NCI-H345 (cell line): Measurements from ENCODE around the gene DNAJB6.
A peak's percentile ranks its signal among the peaks of the same experiment; 100 is the strongest.

ENCODE experiments used
- DNase-seq: peaks from one replicate; lab custom pipeline; 2025; lab: John Stamatoyannopoulos, UW

DNAJB6 gene

GRCh38 chr7:157368955-157369354, 32.2 kb downstream of the DNAJB6 start:
- no peak for DNase-seq

GRCh38 chr7:157370742-157371141, 33.9 kb downstream of the DNAJB6 start:
- DNase-seq, result no peak

DNA sequence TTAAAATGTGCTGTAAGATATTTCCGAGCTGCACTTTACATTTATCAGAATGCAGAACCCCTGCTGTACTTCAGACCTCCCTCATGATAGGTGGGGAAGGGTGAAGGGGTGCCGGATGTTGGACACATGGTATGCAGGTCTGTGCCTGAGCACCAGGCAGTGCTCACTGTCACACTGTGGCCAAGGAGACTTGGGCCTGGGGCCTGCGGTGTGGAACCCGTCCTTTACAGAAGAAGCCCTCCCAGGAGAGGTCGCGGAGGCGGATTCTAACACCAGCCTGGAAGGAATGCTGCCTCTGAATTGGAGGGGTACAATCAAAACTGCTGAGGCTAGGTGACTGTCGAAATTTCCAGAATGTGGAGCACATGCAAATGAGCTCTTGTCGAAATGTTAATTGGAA, 34.5 kb downstream of the DNAJB6 start:
- DNase-seq, result no peak

DNA sequence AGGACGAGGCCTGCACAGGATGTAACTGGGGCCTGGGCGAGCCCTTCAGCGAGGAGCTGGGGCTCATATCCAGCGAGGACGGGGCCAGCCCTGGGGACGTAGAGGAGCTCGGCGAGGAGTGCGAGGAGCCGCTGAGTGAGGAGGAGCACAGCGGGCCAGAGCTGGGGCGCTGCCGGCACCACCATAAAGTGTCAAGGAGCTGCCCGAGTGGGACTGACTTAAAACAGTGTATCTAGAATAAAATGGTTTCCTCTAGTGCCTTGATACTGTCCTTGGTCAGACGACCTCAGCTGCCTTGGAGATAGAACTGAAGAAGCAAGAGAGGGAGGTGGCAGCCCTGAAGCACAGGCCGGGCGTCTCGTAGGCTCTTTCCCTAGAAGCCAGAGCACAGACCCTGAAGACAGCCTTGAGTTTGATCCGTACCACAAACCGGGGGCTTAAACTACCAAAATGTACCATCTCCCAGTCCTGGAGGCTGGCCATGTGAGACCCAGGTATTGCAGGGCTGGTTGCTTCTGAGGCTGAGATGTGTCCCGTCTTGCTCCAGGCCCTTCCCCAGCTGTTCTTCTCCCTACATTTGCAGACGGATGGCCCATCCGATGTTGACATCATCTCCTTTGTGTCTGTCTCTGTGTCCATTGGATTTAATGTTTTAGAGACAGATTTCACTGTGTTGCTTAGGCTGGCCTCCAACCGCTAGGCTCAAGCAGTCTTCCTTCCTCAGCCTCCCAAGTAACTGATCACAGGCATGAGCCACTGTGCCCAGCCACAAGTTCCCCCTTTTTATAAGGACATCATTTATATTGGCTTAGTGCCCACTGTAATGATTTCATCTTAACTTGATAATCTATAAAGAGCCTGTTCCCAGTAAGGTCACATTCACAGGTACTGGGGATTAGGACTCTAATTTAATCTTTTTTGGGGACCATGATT, 35.8 kb downstream of the DNAJB6 start:
- no peak for DNase-seq

GRCh38 chr7:157373493-157373892, 36.7 kb downstream of the DNAJB6 start:
- no peak for DNase-seq

DNA sequence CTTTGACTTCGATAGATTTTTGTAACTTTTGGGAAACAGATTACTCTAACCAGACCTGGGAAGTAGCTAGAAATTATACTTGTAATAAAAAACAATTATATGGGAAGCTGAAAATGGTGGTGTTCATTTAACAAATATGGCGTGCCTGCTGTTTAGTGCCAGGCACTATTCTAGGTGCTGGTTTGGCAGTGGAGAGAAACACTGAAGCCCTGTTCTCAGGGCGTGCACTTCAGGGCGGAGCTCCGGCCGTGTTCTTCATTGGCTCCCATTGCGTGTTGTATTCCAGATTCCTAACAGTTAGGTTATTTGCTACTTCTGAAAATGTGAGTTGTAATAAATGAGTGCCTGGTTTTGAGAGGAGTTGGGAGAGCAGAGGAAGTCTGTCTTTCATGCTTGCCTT, 38.6 kb downstream of the DNAJB6 start:
- DNase-seq, result no peak

DNA sequence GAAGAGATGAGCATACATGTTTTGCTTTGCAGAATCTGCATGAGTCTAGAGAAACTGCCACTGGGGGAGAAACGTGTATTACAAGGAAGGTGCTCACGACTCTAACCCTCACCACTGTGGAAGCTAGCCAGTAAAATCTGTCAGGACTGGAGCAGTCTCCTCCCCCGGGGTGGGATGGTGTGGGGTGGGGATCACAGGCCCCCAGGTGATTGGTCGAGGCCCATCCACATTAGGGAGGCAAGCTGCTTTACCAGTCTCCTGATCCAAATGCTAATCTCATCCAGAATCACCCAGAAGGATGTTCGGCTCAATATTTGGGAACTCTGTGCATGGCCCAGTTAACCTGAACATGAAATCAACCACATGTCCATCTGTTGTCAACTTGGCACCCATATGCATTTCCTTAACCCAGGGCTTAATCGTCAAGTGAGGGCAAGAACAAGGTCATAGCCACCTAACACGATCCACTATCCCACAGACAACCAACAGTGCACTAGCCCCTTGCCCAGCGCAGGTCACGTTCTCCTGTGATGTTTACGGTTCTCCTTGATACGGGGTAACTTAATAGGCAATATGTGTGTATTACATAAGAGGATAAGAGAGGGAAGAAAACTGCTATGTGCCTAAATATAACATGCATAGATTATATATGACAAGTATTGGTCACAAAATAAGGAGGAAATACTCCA, 40.8 kb downstream of the DNAJB6 start:
- DNase-seq, result no peak

- no peak for DNase-seq
These were observed 41.6 kb downstream of the DNAJB6 start for GRCh38 chr7:157378390-157378789.

- DNase-seq, result no peak
These were observed 42.7 kb downstream of the DNAJB6 start for GRCh38 chr7:157379493-157379892.

DNA sequence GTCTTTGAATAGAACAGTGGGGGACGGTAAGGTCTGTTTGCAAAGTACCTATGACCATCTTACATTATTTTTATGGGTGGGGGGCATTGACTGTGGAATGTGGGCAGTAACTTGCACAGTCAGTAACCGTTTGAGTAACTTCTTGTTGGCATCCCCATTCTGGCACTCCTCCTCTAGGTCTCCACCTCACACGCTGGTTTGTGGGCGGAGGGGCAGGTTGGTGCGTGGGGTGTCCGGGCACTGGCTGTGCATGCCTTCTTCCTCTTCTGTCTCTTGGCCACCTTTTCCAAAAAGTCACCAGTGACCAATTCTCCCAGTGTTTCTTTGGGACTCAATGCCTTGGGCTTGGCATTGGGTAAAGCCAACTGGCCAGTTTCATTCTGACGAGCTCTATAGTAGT, 43.6 kb downstream of the DNAJB6 start:
- no peak for DNase-seq

DNA sequence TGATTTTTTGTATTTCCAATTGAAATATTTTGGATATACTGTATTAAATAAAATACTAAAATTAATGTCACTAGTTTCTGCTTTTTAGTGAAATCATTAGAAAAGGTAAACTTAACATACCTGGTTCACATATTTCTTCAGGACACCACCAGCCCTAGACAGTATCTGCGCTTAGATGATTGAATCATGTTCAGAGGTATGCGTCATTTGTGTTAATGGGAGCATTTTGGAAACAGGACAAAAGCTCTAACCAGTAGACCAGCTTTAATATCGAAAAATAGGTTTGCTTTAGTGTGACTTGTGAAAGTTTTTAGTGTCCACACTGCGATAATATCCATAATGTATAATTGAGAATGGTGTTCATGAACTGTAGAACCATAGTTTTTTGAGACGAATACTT, 47.1 kb downstream of the DNAJB6 start:
- DNase-seq, result no peak

- no peak for DNase-seq
These were observed 47.5 kb downstream of the DNAJB6 start for GRCh38 chr7:157384301-157384700.

DNA sequence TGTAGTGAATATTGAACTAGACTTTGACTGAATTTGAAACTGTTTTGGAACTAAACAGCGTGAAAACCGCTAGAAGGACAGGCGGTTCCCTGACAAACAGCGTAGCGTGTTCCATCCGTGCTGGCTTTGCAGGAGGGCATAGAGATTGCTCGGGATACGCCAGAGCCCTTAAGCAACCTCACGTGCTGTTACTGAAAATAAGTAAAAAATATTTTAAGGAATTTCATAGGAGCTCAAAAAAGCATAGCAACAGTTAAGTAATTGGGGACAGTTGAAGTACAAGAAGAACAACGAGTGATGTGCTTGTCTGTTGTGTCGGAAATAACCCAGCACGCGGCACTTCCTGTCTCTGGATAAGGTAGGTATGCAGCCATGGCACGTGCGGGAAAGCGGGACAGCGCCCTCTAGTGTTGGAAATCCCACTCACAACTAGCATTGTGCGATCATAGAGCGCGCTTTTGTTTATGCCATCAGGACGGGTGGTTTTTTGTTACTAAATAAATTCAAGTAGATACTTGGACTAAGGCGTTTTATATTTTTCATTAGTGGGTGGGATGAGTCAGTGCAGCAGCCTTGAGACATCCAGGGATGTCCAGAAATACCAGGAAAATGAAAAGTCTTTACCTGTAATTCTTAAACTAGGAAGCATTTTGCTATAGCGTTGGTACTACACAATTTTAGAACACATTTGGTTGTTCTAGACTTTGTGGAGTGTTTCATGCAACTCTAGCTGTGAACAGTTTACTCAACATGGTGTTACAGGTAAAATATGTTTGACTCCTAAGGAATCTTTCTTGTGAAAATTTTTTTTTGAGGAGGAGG, 50.4 kb downstream of the DNAJB6 start:
- DNase-seq, result peak; percentile 74

DNA sequence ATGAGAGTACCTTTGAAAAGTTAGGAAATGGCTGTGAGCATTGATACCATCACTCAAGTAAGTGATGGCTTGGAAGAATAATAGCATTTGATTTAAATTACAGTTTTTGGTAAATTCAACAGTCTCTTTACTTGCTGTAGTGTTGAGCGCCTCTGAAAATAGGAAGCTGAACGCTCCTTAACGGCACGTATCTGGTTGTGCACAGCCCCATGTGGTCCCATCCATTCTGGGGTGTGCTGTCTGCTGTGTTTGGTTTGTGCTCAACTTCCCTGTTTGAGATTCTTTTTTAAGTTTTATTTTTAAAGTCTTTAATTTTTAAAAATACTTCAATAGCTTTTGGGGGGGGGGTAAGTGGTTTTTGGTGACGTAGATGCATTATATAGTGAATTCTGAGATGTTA, 51.5 kb downstream of the DNAJB6 start:
- no peak for DNase-seq

DNA sequence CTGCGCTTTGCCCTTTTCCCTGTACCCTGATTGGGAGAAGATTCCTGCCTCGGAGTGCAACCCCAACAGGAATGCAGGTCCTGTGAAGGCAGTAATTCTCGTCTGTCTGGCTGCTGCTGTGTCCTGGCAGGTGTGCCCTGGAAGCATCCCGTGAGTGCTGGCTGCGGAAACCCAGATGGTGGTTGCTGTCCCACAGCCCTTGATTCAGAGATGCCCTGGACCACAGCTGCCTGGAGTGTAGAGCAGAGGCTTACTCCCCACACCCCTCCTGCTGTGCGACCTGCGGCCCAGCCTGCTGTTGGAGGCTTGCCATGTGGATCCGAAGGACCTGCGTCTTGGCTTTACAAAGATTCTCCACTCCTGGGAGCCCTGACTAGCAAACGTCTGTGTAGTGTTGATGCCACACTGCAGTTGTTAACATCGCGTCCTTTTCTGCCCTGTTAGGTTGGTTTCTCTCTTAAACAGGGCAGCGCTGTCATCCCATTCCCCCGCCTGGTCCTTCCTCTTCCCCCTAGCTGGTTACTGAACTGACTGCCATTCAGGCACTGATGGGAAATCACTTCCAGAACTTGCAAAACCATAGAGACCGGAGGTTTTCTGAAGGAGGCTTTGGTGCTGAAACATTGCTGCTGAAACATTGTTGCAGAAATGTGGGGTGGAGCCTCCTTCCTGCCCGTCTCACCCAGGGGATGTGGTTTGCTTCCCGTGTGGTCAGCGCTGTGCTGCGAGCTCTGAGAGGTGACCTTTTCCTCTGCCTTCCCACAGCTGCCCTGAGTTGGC, 53.3 kb downstream of the DNAJB6 start:
- no peak for DNase-seq

GRCh38 chr7:157391036-157391710, 54.4 kb downstream of the DNAJB6 start:
- no peak for DNase-seq

- no peak for DNase-seq
These were observed 55.6 kb downstream of the DNAJB6 start for GRCh38 chr7:157392256-157393037.

DNA sequence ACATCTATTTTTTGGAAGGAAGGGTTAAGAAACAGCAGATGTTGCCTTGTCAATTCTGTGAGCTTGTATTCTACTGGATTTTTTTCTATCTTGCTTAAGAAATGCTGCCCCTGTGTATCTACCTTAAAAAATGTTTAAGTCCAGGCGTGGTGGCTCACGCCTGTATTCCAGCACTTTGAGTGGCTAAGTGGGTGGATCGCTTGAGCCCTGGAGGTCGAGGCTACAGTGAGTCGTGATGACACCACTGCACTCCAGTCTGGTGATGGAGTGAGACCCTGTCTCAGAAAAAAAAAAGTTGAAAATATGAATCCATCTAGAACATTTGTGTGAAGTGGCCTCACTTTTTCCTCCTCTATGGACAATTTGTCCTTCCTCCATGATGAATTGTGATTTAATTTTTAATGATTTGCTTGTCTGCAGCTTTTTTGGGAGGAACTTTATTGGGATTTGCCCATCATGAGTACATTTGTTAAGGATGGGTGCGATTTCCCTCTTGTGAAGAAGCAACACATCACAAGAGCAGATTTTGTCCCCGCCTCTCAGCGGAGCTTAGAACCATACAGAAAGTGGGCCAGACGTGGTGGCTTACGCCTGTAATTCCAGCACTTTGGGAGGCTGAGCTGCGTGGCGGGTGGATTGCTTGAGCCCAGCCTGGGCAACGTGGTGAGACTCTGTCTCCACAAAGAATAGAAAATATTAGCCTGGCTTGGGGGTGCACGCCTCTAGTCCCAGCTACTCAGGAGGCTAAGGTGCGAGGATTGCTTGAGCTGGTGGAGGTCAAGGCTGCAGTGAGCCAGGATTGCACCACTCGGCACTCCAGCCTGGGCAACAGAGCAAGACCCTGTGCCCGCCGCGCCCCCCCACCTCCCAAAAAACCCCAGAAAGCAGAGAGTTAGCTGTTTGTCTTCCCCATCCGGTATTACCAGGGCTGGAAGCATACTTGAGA, 57.7 kb downstream of the DNAJB6 start:
- DNase-seq, result no peak

DNA sequence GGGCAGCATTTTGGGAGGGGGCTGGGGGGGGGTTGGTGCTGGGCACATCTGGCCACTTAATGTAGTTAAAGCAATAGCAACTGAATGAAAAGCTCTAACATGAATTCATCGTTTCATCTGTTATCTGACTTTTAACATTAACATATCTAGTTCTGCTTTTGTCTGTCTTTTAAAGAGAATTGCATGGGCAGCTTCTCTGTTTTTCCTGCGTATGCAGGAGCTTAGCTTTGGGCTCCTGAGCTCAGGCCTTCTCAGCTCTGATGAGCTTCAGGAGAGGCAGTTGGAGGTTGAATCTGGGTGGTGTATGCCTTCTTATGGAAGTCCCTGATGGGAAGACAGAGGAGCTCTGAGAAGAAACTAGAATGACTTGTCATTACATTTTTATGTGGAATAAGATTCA, 58.4 kb downstream of the DNAJB6 start:
- no peak for DNase-seq
